IPS-NIHi11 (cell line): ENCODE results near the gene SGSM2.

Experiments
- DNase-seq: peaks from one replicate; pipeline ENCODE4 v3.0.0; 2012; ENCODE audit warnings: mixed read lengths, low spot score

Gene SGSM2

DNA sequence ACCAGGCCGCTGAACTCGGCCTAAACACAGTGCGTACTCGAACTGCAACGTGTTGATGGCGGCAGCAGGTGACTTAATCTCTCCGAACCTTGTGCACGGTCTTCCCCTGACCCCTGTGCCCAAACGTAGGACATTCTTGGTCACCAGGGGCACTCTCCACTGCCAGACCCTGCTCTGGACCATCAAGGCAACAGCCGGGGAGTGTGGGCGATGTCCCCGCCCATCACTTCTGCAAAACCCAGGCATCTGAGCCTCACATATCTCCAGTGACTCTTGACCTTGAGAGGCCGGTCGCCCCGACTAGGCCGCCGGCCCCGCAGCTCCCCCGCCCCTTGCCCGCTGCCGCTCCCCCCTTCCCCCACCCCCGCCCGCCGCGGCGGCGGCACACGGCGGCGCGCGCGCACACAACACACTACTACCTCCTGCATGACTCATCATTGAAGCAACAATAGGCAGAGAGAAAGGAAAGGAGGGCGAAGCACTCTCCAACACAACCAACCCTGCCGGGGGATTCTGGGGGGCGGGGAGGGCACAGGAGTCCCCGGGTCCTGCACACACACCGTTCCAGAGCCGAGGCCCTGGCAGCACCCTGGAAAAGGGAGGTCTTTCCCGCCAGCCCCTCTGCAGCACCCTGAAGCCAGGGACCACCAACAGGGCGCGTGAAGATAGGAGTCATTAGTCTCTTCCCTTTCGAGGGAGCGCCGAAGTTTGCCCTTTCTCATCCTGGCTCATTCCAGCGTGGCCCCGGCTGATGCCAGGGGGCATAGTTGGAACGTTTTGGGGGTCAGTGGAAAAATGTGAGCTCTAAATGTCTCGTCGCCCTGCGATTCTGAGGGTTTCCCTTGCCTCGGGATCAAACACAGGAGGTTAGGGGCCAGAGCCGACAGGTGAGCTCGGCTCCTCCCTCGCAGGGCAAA is 61.6 kb downstream of the SGSM2 start:
- DNase-seq, result peak; percentile 32

DNA sequence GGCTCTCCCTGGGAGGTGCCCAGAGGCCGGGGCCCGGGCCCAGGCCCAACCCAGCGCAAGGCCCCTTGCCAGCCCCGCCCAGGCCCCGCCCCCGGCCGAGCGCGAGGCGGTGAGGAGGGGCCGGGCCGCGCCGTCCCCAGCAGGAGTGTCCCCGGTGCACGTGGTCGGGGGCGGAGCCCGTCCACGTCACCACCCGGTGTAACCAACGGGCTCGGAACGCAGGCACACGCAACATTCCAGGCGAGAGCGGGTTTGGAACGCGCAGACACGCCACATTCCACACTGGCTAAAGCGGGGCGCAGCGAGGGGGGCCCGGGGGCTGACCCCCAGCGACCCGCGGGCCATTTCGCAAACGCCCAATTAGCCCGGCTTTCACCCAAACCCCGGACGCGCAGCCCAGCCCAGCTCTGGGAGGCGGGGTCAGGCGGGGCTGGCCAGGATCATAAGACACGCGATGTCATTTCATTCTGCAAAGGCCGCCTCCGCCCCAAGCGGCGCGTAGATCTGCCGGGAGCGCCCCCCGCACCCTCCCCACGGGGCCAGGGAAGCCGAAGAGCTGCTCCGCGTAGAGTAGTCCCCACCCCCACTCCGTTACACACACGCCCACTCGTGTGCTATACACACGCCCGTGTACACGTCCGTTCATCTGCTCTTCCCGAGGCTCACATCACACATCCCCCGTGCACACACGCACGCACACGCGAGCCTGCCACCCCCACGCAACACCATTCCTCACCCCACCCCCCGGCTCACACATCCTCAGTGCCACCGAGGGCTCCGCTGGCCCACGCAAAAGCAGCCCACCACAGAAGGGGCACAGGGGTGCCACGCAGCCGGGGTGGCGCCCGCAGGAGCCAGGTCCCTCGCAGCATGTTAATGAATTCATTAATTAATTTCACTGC is 62.5 kb downstream of the SGSM2 start:
- peak; percentile 80 for DNase-seq

DNA sequence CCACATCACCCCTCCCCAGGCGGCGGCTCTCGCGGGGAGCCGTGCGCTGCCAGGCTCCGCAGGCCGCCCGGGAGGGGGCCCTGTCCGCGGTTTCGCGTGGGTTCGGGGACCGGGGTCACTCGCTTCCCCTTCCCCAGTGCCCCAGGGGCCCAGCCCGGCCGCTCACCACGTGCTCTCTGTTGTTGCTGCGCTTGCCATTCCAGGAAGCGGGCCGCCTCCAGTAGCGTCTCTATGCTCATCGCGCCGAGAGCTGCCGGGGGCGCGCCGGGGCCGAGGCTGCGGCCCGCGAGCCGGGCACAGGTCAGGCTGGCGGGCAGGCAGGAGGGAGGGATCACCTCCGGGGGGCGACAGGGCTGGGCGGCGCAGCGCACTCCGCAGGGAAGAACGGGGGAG is 63.2 kb downstream of the SGSM2 start:
- peak; percentile 34 for DNase-seq

DNA sequence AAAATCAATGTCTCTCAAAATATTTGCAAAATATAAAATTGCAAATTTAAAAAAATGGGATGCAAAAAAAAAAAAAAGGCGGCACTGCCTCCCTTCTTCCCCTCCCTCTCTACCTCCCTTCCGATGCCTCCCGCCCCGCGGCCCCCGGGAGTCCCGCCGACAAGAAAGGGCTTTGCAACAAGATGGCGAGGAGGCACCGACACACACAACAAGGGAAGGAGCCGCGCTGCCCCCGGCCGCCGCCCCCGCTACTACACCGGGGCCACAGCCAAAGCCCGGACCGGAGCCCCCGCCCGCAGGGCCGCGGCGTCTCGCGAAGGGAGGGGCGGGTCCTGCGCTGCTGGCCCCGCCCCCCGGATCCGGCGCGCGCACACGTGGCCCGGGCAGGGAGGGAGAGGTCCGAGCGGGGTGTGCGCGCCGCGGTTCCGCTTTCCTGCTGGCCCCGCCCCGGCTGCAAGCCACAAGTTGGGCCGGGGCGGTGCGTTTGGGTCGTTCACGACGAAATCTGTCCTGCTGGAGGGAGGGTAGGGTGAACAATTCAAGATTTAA is 63.6 kb downstream of the SGSM2 start, which contains the start of gene MNT:
TSS of gene MNT (minus strand) at position 184 of the 549 bp plus-strand sequence. CDS start 348 bp downstream, outside the sequence.
- peak; percentile 81 for DNase-seq

DNA sequence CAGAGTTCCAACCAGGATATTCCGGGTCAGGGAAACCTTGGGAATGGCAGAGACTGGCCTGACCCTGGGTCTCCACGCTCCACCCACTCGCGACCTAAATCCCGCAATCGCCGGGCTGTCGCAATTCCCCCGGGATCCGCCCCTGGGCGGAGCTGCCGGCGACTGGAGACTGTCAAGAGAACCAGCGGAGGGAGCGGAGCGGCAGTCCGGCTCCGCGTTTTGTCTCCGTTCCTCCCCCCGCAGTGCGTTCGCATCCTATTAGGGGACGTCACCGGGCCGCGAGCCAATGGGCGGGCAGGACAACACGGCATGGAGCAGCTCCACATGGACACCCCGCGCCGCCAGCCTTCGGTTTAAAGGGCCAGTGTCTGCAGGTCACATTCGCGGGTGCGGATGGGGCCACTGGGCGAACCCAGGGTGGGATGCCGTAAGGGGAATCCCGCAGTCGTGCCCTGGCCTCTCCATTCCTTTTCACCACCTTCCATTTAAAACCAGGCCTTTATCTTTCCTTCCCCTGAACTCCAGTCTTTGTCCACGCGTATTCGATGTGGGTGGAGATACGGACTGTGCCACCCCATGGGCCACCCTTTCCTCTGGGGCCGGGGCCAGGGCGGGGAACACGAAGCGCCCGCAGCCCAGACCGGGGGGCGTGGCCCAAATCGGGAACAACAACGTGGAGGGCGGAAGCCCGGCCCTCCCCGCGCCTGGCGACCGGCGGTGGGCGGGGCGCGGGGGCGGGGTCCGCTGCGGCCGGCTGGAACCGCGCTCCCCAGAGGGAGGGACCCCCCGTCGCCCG is 64.3 kb downstream of the SGSM2 start:
- DNase-seq, result peak; percentile 95

DNA sequence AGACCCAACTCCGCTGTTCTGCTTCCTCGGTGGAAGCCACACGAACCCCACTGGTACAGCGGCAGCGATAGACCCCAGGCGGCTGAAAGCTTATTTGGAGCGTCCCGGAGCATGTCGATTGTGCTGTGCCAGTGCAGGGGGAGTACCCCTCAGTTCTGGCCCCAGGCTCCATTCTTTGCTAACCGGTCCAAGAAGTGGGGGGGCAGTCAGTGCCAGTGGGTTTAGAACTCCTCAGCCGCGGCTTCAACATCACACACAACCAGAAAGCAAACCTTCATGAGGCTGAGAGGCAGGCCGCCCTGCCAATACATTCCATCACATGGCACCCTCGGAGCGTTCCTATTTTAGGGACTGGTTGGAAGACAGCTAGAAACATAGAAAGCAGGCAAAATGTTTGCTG is 65.2 kb downstream of the SGSM2 start:
- DNase-seq, result no peak

DNA sequence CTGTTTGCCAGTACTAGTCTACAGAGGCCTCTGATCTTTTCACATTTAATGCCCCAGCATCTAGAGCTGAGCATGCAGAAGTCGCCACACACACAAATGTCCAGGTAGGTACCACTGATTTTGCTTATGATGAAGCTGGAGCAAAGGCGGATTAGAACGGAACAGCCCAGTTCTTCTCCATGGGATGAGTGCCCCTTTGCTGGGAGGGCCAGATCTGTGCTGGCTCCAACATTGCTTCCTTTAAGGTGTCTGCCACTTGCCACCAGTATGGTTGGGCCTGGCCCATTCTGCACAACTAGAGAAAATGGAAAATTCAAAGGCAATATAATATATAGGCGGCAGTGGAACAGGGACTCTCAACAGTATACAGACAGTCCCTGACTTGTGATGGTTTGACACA is 65.7 kb downstream of the SGSM2 start:
- no peak for DNase-seq

DNA sequence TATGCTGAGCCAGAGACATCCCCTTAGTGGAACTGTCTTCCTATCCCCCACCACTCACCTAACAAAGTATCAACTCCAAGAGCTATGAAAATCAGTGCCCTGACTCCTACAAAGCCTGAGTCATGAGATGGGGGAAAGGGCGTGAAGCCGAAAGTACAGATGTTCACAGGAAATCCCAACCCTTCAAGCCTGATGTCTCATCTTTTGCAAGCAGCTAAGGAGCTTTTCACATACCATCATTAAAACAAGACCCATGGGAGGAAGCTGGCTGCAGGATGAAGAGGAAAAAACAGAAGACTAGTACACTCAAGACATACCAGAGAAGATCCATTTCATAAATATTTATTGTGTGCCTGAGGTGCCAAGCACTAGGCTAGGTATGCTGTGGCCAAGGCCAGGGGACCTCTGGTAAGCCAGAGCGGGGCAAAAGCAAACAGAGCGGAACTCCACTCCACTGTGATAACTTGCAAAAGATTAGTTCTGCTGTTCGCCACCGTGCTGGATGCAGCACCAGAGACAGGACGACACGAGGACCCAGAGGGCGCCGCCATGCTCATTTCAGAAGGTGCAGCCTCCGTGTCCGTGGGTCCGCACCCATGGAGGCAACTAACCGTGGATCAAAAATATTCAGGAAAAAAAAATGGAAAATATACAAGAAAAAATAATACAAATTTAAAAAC is 68.1 kb downstream of the SGSM2 start:
- no peak for DNase-seq

DNA sequence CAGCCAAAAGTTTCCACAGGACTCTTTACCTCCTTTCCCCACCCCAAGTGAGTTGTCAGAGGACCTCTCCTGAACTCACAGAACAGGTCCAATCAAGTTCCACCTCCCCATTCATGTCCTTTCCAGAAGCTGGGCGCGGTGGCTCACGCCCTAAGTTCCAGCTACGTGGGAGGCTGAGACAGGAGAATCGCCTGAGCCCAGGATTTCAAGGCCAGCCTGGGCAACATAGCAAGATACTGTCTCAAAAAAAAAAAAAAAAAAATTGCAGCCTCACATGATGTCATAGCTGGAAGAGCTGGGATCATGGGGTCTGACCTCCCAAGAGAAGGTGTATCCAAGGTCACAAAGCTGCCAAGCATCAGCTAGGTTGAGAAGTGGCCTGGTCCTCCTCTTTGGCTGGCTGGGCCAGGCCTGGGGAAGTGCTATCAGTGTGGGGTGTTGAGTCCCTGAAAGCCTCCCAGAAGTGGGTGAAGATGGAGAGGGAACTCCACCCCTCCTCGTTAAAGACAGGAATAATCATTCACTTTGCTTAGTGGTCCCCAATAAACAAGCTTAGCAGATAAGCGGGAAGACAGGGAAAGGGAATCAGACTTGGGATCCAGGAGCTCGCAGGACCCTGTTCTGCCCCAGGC is 69.1 kb downstream of the SGSM2 start:
- no peak for DNase-seq

DNA sequence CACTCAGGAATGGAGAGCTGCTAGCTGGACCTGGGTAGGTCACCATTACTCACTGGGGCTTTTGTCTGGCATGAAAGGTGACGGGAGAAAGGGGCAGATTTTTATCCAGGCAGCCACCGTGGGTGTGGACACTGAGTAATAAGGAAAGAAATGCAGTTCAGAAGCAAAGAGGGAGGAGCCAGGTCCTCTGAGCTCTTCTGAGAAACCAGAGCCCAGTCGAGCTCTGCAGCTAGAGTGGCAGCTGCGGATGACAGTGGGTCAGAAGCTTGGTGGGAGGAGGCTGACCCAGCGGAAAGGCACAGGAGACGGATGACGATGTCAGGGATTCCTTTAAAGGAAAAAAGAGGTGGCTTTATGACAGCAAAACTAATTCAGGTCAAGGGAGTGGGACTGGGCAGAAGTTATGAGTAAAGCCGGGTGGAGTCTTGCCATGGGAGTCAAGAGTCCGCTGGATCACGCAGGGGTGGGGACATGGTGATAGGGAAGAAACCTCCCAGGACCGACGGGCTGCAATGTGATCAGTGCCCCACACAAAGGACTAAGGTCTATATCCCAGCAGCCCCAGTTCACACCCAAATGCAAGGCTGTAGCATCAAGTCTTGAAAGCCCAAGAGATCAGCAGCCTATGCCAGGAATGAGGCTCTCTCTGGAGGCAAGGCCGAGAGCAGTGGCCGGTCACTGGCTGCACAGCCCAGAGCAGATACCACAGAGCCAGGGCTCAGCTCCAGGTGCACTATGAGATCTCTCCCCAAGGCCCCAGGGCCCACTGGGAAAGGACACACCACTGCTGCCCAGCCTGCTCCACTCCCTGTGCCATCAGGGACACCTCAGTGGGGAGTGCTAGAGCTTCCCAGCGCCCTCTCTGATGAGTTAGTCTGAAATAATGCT is 69.8 kb downstream of the SGSM2 start:
- DNase-seq, result peak; percentile 23

DNA sequence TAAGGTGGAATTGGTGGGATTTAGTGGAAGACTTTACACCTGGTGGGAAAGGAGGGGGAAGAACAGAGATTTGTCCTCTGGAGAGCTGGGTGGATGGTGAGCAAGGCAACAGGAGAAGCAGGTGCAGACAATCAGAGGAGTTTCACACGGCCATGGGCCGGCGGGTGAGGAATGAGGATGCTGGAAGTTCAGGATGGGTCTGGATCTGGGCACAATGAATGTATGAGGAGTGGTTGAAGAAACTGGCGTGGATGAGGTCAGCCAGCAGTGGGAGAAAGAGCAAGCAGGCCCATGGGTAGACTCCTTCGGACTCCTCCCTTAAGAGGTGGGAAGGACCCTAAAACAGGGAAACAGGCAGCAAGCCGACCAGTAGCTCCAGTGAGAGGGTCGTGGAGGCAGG is 73.7 kb downstream of the SGSM2 start:
- no peak for DNase-seq

DNA sequence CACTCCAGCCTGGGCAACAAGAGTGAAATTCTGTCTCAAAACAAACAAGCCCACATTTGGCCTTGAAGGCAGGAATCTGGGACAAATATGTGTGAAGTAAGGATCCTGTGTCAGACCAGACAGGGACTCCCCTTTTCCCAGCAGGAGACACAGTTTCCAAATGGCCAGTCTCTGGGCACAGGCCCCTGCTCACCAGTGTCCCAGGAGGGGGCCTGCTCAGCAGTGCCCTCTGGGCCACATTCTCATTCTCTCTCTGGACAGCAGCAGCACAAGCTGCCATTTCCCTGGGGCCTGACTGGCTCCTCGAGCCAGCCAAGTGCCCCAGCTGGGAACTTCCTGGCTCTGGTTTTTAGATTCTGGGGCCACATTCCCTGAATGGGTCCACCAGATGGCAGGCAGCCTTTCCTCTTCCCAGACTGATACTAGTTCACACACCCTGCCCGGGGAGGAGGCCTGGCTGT is 75.3 kb downstream of the SGSM2 start:
- DNase-seq, result peak; percentile 61

DNA sequence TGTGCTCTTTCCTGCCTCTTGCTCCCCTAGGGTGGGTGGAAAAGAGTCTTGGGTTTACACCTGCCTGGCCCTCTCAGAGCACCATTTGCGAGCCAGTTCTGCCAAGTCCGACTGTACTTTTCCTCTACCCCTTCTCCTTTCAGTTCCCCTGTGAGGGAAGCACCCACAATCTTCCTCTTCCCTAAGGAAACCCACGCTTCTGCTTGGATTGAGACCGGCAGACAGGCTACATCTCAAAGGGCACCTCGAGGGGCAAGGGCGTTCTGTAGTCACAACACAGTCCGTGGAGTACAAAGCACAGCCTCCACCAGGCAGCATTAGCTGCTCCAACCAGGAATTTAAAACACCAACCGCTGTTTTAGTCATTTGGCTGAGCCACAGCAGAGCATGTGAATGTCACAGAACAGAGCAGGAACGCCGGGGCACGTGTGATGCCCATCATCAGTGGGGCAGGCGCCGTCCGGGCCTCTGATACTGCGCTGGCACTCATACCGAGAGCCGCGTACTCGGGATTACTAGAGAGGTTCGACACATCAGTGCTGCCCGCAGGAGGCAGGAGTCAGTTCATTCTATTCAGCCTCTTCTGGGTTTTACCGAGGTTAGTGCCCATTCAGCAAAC is 77.3 kb downstream of the SGSM2 start:
- DNase-seq, result no peak

DNA sequence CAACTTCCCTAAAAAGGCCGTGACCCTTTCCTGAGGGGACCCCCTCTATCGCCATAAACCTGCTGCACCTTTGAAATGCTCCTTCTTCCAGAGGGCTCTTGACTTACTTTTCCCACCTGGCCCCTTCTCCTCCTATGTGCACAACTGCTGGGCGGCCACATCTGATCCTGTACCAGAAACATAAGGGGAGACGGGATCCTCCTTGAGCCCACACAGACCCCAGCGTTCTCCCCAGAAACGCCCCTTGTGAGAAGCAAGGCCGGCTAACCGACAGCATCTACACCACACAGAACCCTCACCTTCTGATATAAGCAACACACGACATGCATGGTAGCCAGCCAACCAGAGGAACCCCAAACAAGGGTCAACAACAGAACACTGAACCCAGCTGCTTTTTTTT is 77.8 kb downstream of the SGSM2 start:
- no peak for DNase-seq

DNA sequence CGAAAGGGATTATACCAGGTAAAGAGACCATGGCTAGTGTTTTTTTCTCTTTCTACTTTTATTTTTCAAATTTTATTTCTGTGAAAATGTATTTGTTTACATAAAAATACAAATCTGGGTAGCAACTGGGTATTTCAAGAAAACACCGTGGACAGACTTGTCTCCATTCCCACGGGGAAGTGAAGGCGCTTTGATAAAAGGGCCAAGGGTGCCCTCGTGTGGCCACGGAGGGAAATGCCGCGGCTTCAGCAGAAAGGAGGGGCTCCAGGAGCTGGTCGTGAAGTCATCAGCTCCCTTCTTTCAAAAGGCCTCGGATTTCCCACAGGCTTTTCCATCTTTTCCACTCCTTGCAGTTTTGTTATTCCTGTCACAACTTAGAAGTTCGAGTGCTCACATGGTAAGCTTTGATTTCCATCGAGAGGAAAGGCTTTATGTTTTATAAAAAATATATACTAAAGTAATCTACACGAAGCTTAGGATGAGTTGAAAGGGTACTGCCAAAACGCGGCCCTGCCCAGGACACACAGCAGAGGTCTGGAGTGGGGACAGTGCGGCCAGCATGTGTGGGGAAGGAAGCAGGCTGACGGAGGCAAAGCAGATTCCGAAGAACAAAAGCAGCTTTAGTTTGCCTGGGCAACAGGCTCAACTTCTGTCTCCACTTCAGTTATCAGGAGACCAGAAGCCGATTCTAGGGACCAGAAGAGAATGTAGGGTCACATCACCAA is 78.9 kb downstream of the SGSM2 start:
- peak; percentile 85 for DNase-seq

DNA sequence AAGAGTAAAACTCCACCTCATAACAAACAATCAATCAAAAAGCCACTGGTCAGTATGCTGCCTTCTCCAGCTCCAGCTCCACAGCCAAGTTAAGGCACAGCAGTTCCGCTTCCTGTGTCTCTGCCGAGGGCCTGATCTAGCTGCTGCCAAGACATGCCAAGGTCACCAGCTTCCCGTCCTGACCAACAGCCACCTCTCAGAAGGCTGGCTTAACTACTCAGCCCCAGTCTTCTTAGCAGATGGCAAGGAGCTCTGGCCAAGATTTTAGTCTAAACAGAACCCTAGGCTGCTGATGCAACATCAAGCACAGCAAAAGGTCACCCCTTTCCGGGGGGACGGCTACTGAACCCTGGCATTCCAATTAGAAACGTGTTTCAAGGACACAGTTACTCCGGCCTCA is 81.3 kb downstream of the SGSM2 start:
- no peak for DNase-seq

DNA sequence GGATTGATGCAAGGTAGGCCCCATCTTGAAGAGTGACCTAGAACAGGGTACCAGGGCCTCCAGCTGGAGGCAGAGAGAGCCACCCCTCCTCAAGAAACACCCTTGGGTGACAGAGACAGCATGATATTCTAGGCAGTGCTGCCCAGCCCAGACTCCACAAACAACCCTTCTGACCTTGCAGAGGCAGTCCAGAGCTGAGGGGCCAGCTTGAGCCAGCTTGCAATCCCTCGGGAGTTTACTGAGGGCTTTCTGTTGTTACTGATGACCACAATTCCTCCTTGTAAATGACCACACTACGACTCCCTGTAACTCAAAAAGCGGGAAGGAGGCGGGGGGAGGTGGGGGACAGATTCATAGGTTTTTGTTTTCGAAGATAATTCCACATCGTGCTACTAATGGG is 82.2 kb downstream of the SGSM2 start:
- no peak for DNase-seq

DNA sequence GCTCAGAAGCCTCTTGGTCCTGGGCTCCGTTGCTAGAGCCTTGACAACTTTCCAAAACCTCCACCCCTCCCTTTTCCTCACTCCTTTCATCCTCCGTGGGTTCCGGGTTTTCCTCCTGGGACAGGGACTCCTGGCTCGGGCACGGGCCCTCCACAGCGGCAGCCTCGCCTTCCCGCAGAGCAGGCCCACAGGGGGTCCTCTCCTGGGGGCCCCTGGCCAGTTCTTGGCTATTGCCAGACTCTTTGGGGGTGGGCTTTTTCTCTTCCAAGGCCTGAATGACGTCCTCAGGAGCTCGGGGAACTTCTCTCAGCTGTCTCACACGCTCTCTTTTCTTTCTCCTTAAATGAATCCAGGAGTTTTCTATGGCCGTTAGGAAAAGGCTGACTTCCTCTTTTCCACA is 82.9 kb downstream of the SGSM2 start:
- no peak for DNase-seq
